ENCODE results near the gene MAN2B2. TPM values are rescaled to one million over a fixed set of nuclear protein-coding genes. Genes with fewer than 3 reads are reported as not detected.

Gene MAN2B2
- total RNA-seq (10 to 100 TPM; 28.7 to 56.2 (median 39.4) TPM), polyA plus RNA-seq (10 to 100 TPM; 10.5 to 31.4 TPM), total RNA-seq (95.6 reads per million, percentile 84 among the genes with 10 or more reads in this experiment)

- peaks cover 0 to 10% (median 0%) of the 10 kb centered on the region in 11 donors for H3K9me3 Mint-ChIP-seq
- H3K27ac ChIP-seq (ENCODE audit: low read depth, low read length): peak within 1 kb of the TSS; percentile 83
- peaks cover 0 to 17% (median 0%) of the 10 kb centered on the region in 5 donors for H3K27me3 Mint-ChIP-seq
- intact Hi-C loops (cut with micrococcal nuclease): loop anchor here (1.0 to 10.0 kb wide), 8 partner anchors 65 to 528 kb away; partner anchors contain the start of genes KIAA0232 (in 2 of the 2), MRFAP1 (in 2 of the 2), MRFAP1L1 (in 2 of the 2) and GRPEL1 (in 1 of the 2)
- POLR2A ChIA-PET: interaction anchor here (0.6 to 2.9 kb wide), 6 partner anchors 66 to 496 kb away, joined by 3 to 19 read pairs (median 3); partner anchors contain the start of gene MRFAP1
- peaks cover 6 to 13% (median 8%) of the 10 kb centered on the region in 7 donors for H3K4me1 Mint-ChIP-seq
- peaks cover 15 to 26% (median 23%) of the 10 kb centered on the region in 5 donors for H3K36me3 Mint-ChIP-seq
- H3K4me3 Mint-ChIP-seq: peak within 1 kb of the TSS; percentile 84 to 94 (median 90)
- DNase-seq: peak; percentile 68 to 92 (median 75)
- peak; percentile 96 for ATAC-seq
- H3K4me3 ChIP-seq (ENCODE audit: low read length): peak within 1 kb of the TSS; percentile 92
- H3K36me3 ChIP-seq (ENCODE audit: control insufficient read depth in 2 of 3, insufficient read depth in 3 of 3, low read length in 3 of 3): peaks cover 6 to 38% (median 9%) of the 10 kb centered on the region in 3 experiments
- CTCF ChIA-PET: interaction anchor here (0.7 kb wide), 1 partner anchor 112 kb away, joined by 3 read pairs; no protein-coding TSS in a partner anchor
- H3K9me3 ChIP-seq (ENCODE audit: control insufficient read depth in 2 of 3, low read length in 3 of 3): no peaks in the 10 kb centered on the region
- peaks cover 5 to 9% of the 10 kb centered on the region in 2 donors for H3K4me1 ChIP-seq (ENCODE audit: control insufficient read depth in 2 of 2, insufficient read depth in 2 of 2, low read length in 2 of 2)
- H3K27ac Mint-ChIP-seq: peak within 1 kb of the TSS; percentile 68 to 91 (median 84)
- no peaks in the 10 kb centered on the region for H3K27me3 ChIP-seq (ENCODE audit: control insufficient read depth in 2 of 2, insufficient read depth in 2 of 2, low read length in 2 of 2)
Measured at GRCh38 chr4:6574747-6575502, at the start of gene MAN2B2. MAN2B2 (plus strand) TSS chr4:6575189; CDS start chr4:6575211, 22 bp downstream.

- no peaks in the 10 kb centered on the region for H3K4me1 ChIP-seq (ENCODE audit: control insufficient read depth in 2 of 2, insufficient read depth in 2 of 2, low read length in 2 of 2)
Measured at GRCh38 chr4:6525474-6525873, 49.5 kb upstream of the MAN2B2 start.

GRCh38 chr4:6526156-6526555, 48.8 kb upstream of the MAN2B2 start:
- ATAC-seq (no peak), DNase-seq (no peak)
- no peak overlapping the region for H3K27ac Mint-ChIP-seq
- H3K4me3 ChIP-seq (ENCODE audit: low read length): no peak overlapping the region
- H3K9me3 Mint-ChIP-seq: no peaks in the 10 kb centered on the region
- H3K36me3 Mint-ChIP-seq: no peaks in the 10 kb centered on the region
- H3K4me1 ChIP-seq (ENCODE audit: control insufficient read depth in 2 of 2, insufficient read depth in 2 of 2, low read length in 2 of 2): no peaks in the 10 kb centered on the region
- CTCF ChIA-PET: interaction anchor here (1.2 kb wide), 1 partner anchor 47 kb away, joined by 4 read pairs; no protein-coding TSS in a partner anchor
- peaks cover 0 to 9% (median 7%) of the 10 kb centered on the region in 5 donors for H3K27me3 Mint-ChIP-seq
- H3K4me1 Mint-ChIP-seq: no peaks in the 10 kb centered on the region
- H3K27me3 ChIP-seq (ENCODE audit: control insufficient read depth in 2 of 2, insufficient read depth in 2 of 2, low read length in 2 of 2): no peaks in the 10 kb centered on the region
- no peak overlapping the region for H3K27ac ChIP-seq (ENCODE audit: low read depth, low read length)
- no peaks in the 10 kb centered on the region for H3K36me3 ChIP-seq (ENCODE audit: control insufficient read depth in 2 of 3, insufficient read depth in 3 of 3, low read length in 3 of 3)
- no peaks in the 10 kb centered on the region for H3K9me3 ChIP-seq (ENCODE audit: control insufficient read depth in 2 of 3, low read length in 3 of 3)
- POLR2A ChIA-PET: interaction anchor here (0.7 kb wide), 1 partner anchor 33 kb away, joined by 3 read pairs; no protein-coding TSS in a partner anchor
- intact Hi-C loops (cut with micrococcal nuclease): no loop called here
- H3K4me3 Mint-ChIP-seq: no peak overlapping the region

More at GRCh38 chr4:6525474-6525873, 49.5 kb upstream of the MAN2B2 start:
- Mint-ChIP-seq H3K27ac (no peak overlapping the region), H3K9me3 (no peaks in the 10 kb centered on the region), H3K4me1 (no peaks in the 10 kb centered on the region), H3K4me3 (no peak overlapping the region), H3K36me3 (no peaks in the 10 kb centered on the region), H3K27me3 (peaks cover 0 to 9% (median 3%) of the 10 kb centered on the region in 5 donors)
- Histone ChIP-seq H3K27me3 (ENCODE audit: control insufficient read depth in 2 of 2, insufficient read depth in 2 of 2, low read length in 2 of 2) (no peaks in the 10 kb centered on the region), H3K27ac (ENCODE audit: low read depth, low read length) (no peak overlapping the region), H3K36me3 (ENCODE audit: control insufficient read depth in 2 of 3, insufficient read depth in 3 of 3, low read length in 3 of 3) (no peaks in the 10 kb centered on the region), H3K4me3 (ENCODE audit: low read length) (no peak overlapping the region), H3K9me3 (ENCODE audit: control insufficient read depth in 2 of 3, low read length in 3 of 3) (no peaks in the 10 kb centered on the region)
- intact Hi-C loops (cut with micrococcal nuclease): no loop called here
- ATAC-seq (no peak), DNase-seq (no peak)
- ChIA-PET POLR2A (no interaction called here), CTCF (interaction anchor here (1.2 kb wide), 1 partner anchor 48 kb away, joined by 4 read pairs; no protein-coding TSS in a partner anchor)

GRCh38 chr4:6526671-6527091, 48.3 kb upstream of the MAN2B2 start:
- Histone ChIP-seq H3K9me3 (ENCODE audit: control insufficient read depth in 2 of 3, low read length in 3 of 3) (no peaks in the 10 kb centered on the region), H3K4me1 (ENCODE audit: control insufficient read depth in 2 of 2, insufficient read depth in 2 of 2, low read length in 2 of 2) (no peaks in the 10 kb centered on the region), H3K36me3 (ENCODE audit: control insufficient read depth in 2 of 3, insufficient read depth in 3 of 3, low read length in 3 of 3) (no peaks in the 10 kb centered on the region), H3K27ac (ENCODE audit: low read depth, low read length) (no peak overlapping the region), H3K27me3 (ENCODE audit: control insufficient read depth in 2 of 2, insufficient read depth in 2 of 2, low read length in 2 of 2) (no peaks in the 10 kb centered on the region), H3K4me3 (ENCODE audit: low read length) (no peak overlapping the region)
- CTCF ChIA-PET: interaction anchor here (1.2 kb wide), 1 partner anchor 47 kb away, joined by 4 read pairs; no protein-coding TSS in a partner anchor
- Mint-ChIP-seq H3K27me3 (peaks cover 0 to 9% (median 7%) of the 10 kb centered on the region in 5 donors), H3K4me1 (no peaks in the 10 kb centered on the region), H3K27ac (no peak overlapping the region), H3K9me3 (no peaks in the 10 kb centered on the region), H3K4me3 (no peak overlapping the region), H3K36me3 (no peaks in the 10 kb centered on the region)
- POLR2A ChIA-PET: interaction anchor here (0.7 kb wide), 1 partner anchor 34 kb away, joined by 3 read pairs; no protein-coding TSS in a partner anchor
- intact Hi-C loops (cut with micrococcal nuclease): no loop called here
- no peak for ATAC-seq
- DNase-seq: no peak

GRCh38 chr4:6527259-6527658, 47.7 kb upstream of the MAN2B2 start:
- Histone ChIP-seq H3K4me1 (ENCODE audit: control insufficient read depth in 2 of 2, insufficient read depth in 2 of 2, low read length in 2 of 2) (no peaks in the 10 kb centered on the region), H3K27me3 (ENCODE audit: control insufficient read depth in 2 of 2, insufficient read depth in 2 of 2, low read length in 2 of 2) (no peaks in the 10 kb centered on the region), H3K27ac (ENCODE audit: low read depth, low read length) (no peak overlapping the region), H3K4me3 (ENCODE audit: low read length) (no peak overlapping the region), H3K9me3 (ENCODE audit: control insufficient read depth in 2 of 3, low read length in 3 of 3) (no peaks in the 10 kb centered on the region), H3K36me3 (ENCODE audit: control insufficient read depth in 2 of 3, insufficient read depth in 3 of 3, low read length in 3 of 3) (no peaks in the 10 kb centered on the region)
- no peak for ATAC-seq
- no peak overlapping the region for H3K27ac Mint-ChIP-seq
- ChIA-PET POLR2A (no interaction called here), CTCF (no interaction called here)
- H3K9me3 Mint-ChIP-seq: no peaks in the 10 kb centered on the region
- no peak for DNase-seq
- H3K36me3 Mint-ChIP-seq: no peaks in the 10 kb centered on the region
- no peaks in the 10 kb centered on the region for H3K4me1 Mint-ChIP-seq
- intact Hi-C loops (cut with micrococcal nuclease): no loop called here
- H3K4me3 Mint-ChIP-seq: no peak overlapping the region
- peaks cover 0 to 9% (median 7%) of the 10 kb centered on the region in 5 donors for H3K27me3 Mint-ChIP-seq

- Mint-ChIP-seq H3K4me1 (no peaks in the 10 kb centered on the region), H3K27me3 (peaks cover 0 to 9% (median 7%) of the 10 kb centered on the region in 5 donors), H3K4me3 (no peak overlapping the region), H3K36me3 (no peaks in the 10 kb centered on the region), H3K27ac (no peak overlapping the region), H3K9me3 (no peaks in the 10 kb centered on the region)
- Histone ChIP-seq H3K9me3 (ENCODE audit: control insufficient read depth in 2 of 3, low read length in 3 of 3) (no peaks in the 10 kb centered on the region), H3K27me3 (ENCODE audit: control insufficient read depth in 2 of 2, insufficient read depth in 2 of 2, low read length in 2 of 2) (no peaks in the 10 kb centered on the region), H3K27ac (ENCODE audit: low read depth, low read length) (no peak overlapping the region), H3K36me3 (ENCODE audit: control insufficient read depth in 2 of 3, insufficient read depth in 3 of 3, low read length in 3 of 3) (no peaks in the 10 kb centered on the region), H3K4me1 (ENCODE audit: control insufficient read depth in 2 of 2, insufficient read depth in 2 of 2, low read length in 2 of 2) (no peaks in the 10 kb centered on the region), H3K4me3 (ENCODE audit: low read length) (no peak overlapping the region)
- DNase-seq: no peak
- no peak for ATAC-seq
- CTCF ChIA-PET: no interaction called here
- intact Hi-C loops (cut with micrococcal nuclease): no loop called here
- POLR2A ChIA-PET: no interaction called here
Measured at GRCh38 chr4:6527683-6528595, 47.0 kb upstream of the MAN2B2 start.

Measured in naive thymus-derived CD4-positive, alpha-beta T cell (primary cell).